Measurements from ENCODE around the gene HOXA5. TPM values are rescaled to one million over a fixed set of nuclear protein-coding genes. Genes with fewer than 3 reads are reported as not detected.

HOXA5 gene
- total RNA-seq, 1 experiment from 2014 or later, result not detected

DNA sequence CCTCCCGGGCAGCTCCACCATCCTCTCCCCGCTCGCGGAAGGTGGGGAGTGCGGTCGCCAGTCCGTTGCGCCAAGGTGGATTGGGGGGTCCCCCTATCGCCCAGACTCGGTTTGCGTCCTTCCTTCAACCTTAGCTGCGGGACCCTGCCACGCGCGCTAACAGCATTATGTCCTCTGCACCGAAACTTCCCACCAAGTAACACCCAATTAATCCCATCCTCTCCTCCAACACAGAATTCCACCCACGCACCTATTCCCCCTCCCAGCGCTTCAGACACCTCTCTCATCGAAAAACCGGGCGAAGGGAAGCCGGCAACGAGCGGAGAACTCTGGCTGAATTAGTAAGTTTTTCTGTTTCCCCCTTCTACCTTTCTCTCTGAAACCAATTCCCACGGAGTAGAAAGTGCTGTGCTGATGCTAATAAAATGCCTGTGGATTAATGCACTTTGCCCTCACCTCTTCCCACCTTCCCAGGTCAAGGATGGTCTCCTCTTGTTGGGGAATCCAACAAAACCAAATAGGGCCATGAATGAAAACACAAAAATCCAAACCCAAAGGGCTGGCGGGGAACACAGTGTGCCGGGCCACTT, 8.0 kb upstream of the HOXA5 start:
- H3T11ph ChIP-seq (ENCODE audit: low read length), result no peak overlapping the region
- H3K9ac ChIP-seq (ENCODE audit: extremely low read depth, insufficient read length, low read length), result no peak overlapping the region
- peaks cover 5% of the 10 kb centered on the region for H3K23me2 ChIP-seq (ENCODE audit: insufficient read length, low read depth, low read length, poor library complexity, severe bottlenecking)
- no peak overlapping the region for H2BK12ac ChIP-seq (ENCODE audit: insufficient read length, low read depth, low read length)
- no peak overlapping the region for H3K4ac ChIP-seq (ENCODE audit: low read depth, low read length)
- peaks cover 97% of the 10 kb centered on the region for H3K27me3 ChIP-seq (ENCODE audit: insufficient read depth, low read length)
- no peak overlapping the region for H3K14ac ChIP-seq (ENCODE audit: insufficient read depth, low read length)
- H3K56ac ChIP-seq (ENCODE audit: insufficient read length, low read depth, low read length), result no peak overlapping the region
- Mint-ChIP-seq H3K9me3 (peaks cover 21 to 29% of the 10 kb centered on the region in 2 experiments), H3K4me3 (peak overlapping the region in 1 of 2 experiments; percentile 66; a peak in 3 of 5 replicates), H3K4me1 (peaks cover 11 to 30% of the 10 kb centered on the region in 2 experiments), H3K27ac (no peak overlapping the region), H3K27me3 (ENCODE audit: low read depth) (peaks cover 100% of the 10 kb centered on the region), H3K36me3 (ENCODE audit: insufficient read depth in 1 of 3, low read depth in 3 of 3) (peaks cover 0 to 6% (median 0%) of the 10 kb centered on the region in 3 experiments; a peak in 3 of 7 replicates)
- no peak overlapping the region for H4K5ac ChIP-seq (ENCODE audit: insufficient read length, low read depth, low read length)
- no peak overlapping the region for H4K8ac ChIP-seq (replicated peaks; ENCODE audit: insufficient read length, low read depth, low read length)
- no CpG with 5 or more reads among the region's 27 CpGs for WGBS (ENCODE audit: extremely low coverage, insufficient read length, low lambda C conversion rate)
- H2BK15ac ChIP-seq (ENCODE audit: low read depth, low read length), result no peak overlapping the region
- H2BK5ac ChIP-seq (ENCODE audit: insufficient read length, low read length), result no peak overlapping the region
- H3K9me3 ChIP-seq (ENCODE audit: control insufficient read depth, low read depth, low read length), result no peaks in the 10 kb centered on the region
- no peaks in the 10 kb centered on the region for H3K79me2 ChIP-seq (ENCODE audit: insufficient read depth, low read length)
- H3K18ac ChIP-seq (ENCODE audit: insufficient read length, low read depth, low read length), result no peak overlapping the region
- H4K20me1 ChIP-seq (ENCODE audit: control insufficient read depth, insufficient read depth, insufficient read length), result no peaks in the 10 kb centered on the region
- DNase-seq, result no peak
- H2AK5ac ChIP-seq (ENCODE audit: insufficient read length, low read length), result no peak overlapping the region
- TF ChIP-seq, protein P1, sequence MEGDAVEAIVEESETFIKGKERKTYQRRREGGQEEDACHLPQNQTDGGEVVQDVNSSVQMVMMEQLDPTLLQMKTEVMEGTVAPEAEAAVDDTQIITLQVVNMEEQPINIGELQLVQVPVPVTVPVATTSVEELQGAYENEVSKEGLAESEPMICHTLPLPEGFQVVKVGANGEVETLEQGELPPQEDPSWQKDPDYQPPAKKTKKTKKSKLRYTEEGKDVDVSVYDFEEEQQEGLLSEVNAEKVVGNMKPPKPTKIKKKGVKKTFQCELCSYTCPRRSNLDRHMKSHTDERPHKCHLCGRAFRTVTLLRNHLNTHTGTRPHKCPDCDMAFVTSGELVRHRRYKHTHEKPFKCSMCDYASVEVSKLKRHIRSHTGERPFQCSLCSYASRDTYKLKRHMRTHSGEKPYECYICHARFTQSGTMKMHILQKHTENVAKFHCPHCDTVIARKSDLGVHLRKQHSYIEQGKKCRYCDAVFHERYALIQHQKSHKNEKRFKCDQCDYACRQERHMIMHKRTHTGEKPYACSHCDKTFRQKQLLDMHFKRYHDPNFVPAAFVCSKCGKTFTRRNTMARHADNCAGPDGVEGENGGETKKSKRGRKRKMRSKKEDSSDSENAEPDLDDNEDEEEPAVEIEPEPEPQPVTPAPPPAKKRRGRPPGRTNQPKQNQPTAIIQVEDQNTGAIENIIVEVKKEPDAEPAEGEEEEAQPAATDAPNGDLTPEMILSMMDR (conservative IDR thresholded peaks at IDR 0.05), result no peak
- H2AFZ ChIP-seq (ENCODE audit: low read length), result no peak overlapping the region
- H4K91ac ChIP-seq (ENCODE audit: insufficient read length, low read depth, low read length), result no peak overlapping the region
- peak overlapping the region; percentile 4 for H3K4me2 ChIP-seq (ENCODE audit: insufficient read depth, insufficient read length, low read length)
- no peaks in the 10 kb centered on the region for H3K79me1 ChIP-seq (ENCODE audit: insufficient read depth, low read depth, low read length, poor library complexity, severe bottlenecking)
- no peak overlapping the region for H2BK120ac ChIP-seq (ENCODE audit: low read depth, low read length, poor library complexity, severe bottlenecking)
- H3K27ac ChIP-seq (ENCODE audit: insufficient read length, low read depth, low read length), result no peak overlapping the region
- H3K23ac ChIP-seq (ENCODE audit: insufficient read length, low read depth, low read length), result no peak overlapping the region
- no peak overlapping the region for H2BK20ac ChIP-seq (ENCODE audit: low read depth, low read length, poor library complexity, severe bottlenecking)
- no peaks in the 10 kb centered on the region for H3K4me1 ChIP-seq (ENCODE audit: insufficient read depth, low read length)

Data from H9 (cell line).